Measurements from ENCODE around the gene TPRG1.

The TPRG1 gene

DNA sequence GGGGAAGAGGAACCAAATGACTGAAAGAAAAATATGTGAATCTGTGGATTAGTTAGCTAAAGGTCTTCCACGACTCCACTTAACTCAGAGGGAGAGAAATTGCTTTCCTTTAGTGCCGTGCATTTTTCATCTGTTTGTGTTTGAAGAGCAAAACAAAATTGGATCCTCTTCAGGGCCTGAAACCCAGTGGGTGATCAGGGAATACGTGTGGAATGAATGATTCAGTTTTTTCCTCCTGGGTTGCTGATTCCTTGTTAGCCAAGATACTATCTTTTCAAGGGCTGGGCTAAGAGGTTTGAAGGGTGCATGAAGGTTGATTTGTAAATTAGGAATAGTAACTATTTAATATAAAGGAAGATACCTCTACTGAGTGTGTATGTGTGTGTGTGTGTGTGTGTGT lies 61.0 kb downstream of the TPRG1 start:
- no peak for DNase-seq

DNA sequence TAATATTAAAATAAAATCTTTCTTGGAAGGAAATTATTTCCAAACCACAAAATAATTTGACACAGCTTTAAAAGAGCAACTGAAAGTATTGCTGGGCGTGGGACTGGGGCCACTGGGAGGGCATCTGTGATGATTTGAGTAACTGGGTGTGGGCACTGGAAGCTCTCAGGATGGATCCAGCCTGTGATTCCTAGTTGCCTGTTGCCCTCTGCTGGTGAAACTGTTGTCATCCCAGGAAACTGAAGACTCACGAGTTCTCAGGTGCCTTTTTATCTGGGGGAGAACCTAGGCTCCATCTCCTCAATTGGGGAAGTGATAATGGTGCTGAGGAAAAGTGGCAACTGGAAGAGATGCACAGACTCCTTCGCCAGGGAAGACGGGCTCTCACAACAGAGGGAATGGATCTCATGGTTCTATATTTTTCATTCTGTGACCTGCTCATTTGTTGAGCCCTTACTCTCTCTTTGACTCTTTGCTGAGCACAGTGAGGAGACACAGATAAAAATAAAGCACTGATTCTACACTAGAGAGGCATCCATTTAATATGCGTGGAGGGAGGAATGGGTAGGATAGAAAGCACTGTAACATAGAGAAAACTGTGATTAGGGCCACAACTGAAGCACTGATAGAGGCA lies 61.6 kb downstream of the TPRG1 start:
- peak; percentile 33 for DNase-seq

DNA sequence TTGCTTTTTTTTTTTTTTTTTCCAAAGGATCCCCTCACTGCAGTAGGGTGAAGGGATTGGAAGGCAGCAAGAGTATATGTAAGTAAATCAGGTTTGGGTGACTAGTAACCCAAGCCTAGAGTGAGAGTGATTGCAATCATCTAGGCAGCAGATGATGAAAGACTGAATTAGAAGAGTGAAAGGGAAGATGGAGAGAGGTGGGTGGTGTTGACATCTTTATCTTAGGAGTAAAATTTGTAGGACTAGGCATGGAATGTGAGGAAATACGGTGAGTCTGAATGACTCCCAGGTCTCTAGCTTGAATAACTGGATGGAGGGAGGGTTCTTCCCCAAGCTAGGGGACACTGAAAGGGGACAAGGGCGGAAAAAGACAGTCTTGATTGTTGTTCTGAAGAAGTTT lies 63.4 kb downstream of the TPRG1 start:
- DNase-seq: no peak

DNA sequence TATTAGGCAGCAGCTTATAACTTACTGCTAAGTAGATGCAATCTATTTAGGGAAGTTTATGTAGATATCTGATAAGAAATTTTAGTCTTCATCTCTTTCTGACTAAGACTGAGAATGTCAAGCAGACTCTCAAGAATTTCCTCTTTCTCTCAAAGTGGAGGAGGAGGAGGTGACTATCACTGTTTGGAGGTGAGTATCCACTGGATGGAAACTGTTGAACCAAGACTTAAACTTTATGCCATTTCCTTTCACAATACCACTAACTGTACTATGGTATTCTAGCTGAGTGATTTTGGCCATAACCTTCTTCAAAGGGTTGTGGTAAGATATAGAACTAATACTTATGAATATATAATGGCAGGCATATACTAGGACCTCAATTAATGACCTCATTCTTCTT lies 64.6 kb downstream of the TPRG1 start:
- no peak for DNase-seq

DNA sequence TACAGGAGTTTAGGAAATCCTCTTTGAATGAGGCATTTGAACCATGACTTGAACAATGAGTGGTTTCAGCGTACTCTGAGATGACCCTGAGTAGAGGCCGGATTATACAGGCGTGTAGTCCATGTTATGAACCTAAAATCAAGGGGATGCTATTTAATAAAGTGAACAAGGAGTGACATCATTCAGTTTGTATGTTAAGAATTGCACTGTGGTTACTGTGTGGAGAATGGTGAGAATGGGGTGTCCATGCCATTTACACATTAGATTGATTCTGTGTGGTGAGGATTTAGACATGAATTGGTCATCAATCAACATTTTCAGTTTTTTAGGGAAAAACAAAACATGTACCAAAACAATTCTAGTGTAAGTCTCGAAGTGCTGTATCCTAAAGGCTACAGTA lies 65.8 kb downstream of the TPRG1 start:
- no peak for DNase-seq

DNA sequence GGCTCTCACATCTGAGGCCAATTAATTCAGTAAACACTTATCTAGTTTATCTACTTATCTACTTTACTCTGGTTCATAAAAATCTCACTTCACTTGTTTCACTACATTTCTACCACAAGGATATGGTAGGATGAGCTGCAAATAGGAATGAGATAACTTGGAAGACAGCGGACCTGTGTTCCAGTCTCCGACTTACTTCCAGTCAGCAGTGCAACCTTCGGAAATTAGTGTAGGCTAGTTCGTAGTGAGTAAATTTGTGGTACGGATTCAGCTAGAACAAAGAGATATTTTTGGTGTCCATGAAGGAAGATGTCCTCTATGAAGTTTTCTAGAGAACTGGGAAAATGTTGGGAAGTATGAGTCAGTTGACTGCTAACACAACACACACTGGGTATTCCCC lies 66.3 kb downstream of the TPRG1 start:
- DNase-seq: no peak

DNA sequence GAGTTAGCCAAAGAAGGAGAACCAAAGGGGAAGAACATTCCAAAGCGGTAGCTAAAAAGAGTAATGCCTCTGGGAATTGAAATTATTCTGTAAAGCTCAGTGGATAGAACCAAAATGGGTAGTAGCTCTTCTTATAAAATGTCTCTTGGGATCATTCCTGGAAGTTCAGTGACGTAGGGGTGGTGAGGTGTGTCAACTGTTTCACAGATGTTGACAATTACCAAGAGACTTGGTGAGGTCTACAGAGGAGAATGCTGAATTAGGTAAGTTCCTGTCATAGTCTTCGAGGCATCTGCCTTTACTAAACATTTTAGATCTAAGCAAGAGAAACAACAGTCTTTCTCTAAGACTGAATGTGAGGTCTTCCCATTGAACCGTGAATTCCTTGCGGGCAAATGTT lies 67.8 kb downstream of the TPRG1 start:
- no peak for DNase-seq

DNA sequence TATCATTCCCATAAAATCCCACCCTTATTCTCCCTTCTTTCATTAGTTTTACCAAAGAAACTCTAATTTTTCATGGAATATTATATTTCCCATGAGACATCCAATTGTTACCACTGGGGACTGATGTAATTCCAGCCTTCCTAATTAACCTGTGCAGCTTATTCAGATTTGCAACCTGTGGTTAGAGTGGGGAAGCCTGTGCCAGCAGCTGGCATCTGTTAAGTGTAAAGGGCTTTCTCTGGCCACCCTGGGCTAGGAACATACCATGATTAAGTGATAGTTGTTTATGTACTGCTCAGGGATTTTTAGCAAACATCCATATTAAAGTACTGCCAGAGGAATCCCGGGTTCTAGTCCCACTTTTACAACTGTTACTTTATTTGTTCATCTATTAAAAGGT lies 78.2 kb downstream of the TPRG1 start:
- no peak for DNase-seq

DNA sequence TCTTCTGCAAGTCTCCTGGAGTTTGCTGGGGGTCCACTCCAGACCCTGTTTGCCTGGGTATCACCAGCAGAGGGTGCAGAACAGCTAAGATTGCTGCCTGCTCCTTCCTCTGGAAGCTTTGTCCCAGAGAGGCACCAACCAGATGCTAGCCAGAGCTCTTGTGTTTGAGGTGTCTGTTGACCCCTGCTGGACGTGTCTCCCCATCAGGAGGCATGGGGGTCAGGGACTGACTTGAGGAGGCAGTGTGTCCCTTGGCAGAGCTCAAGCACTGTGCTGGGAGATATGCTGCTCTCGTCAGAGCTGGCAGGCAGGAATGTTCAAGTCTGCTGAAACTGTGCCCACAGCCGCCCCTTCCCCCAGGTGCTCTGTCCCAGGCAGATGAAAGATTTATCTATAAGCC lies 86.5 kb downstream of the TPRG1 start:
- DNase-seq: no peak

DNA sequence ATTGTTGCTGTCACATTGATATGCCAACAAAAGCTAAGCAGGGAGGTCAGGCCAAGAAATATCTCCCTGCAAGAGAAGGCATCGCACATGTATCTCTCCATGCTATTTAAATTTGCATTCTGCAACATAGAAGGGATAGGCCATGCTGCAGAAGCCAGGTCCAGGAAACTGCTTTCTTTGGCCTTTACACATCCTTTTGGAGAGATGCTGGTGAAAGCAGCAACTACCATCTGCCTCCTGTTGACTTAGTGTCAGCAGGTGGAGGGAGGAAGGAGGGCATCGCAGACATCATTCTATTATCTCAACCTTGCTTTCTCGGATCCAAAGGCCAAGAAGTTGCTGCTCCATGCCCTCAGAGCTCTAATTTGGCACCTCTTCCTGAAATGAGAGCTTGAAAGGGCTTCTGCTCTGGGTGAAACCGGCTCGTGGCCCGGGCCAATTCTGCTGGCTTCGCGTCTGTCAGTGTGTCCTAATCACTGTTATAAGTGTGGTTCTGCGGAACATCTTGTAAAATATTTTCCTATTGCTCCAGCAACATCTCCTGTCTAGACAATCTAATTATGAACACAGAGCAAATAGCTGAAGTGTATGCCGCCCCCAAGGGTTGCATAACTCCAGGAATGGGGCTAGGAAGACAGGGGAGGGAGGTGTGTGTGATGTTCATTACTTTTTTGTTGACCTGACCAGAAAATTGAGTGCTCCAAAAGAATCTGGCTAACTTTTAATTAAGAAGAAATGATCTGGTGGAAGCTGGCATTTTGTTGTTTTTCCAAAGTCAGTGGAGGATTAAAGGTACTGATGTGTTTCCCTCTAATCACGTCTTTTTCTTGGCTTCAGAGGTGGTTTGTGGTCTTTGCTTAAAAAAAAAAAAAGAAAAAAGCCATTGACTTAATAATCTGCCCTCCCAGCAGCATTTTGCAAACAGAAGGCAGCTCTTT lies 89.1 kb downstream of the TPRG1 start:
- peak; percentile 33 for DNase-seq

DNA sequence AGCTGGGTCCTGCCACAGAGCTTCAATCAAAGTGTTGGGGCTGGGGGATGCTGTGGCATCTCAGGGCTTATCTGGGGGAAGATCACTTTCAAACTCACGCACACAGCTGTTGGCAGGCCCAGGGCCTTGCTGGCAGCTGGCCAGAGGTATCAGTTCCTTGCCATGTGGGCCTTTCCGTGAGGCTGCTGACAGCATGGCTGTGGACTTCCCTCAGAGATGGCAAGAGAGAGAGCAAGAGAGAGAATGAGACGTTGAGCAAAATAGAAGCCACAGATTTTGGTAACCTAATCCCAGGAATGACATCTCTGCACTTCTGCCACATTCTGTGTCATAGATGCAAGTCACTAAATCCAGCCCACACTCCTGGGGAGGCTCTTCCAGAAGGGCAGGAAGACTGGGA lies 91.0 kb downstream of the TPRG1 start:
- DNase-seq: no peak

DNA sequence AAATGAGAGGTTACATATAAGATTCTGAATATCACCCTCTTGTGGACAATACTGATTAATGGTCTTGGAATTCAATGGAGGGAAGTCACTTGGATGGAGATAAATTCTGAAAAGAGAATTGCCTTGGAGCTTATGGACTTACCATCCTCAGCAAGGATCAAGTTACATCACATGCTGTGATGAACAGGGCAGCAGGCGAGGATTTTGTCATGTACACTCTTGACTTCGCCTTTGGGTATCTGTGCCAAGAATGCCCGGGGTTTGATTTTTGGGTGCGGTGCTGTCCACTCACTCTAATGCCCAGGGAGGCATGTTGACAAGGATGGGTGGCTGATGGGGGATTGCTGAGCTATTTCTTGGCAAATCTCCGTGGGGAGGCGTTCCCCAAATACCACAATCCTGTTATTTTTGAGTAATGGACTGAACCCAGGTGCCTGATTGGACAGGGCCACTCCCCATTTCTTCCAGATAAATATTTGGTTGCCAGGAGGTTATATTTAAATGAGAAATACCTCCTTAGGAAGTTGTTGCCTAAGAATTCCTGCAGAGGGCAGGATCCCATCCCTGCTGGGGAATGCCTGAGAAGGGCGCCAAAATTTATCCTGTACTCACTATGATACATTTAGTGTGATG lies 96.3 kb downstream of the TPRG1 start:
- no peak for DNase-seq

DNA sequence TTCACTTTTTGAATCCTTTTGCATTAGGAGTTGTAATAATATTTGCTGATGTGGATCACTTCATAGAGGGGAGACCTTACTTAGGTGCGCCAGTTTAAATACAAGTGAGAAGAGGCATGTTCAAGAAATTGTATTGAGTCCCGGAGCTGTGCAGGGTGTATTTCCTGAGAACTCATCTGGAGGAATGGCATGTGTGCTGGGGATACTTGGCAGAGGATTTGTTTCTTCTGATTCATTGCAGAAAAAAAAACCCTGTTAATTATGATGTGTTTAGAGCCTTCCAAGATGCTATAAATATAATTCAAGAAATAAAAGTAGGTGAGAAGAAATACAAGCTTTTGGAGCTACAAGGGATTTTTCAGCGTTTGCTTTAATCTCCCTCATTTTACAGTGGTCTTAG lies 97.6 kb downstream of the TPRG1 start:
- DNase-seq: no peak

DNA sequence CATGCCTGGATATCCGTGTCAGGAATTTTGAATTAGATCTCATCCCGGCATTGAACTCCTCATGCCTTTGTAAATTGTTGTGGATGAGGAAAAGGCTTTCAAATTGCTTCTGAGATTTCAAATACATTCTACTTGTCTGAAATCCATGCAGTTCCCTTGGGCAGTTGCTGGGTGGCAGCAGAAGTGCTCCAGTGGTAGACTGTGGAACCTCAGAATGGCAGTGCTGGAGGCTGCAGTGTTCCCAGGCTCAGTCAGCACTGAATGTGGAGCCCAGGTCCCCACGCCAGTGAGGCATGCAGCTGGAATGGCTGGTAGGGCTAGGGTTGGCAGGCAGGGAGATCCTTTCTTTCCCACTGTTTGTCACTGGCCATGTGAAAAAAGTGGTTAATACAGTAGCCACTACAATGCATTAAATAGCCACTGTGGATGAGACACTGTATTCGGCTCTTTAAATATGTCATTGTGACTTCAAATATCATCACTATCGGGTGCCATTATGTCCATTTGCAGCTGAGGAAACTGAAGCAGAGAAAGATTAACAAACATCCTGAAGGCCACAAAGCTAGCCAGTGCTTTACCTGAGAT lies 98.6 kb downstream of the TPRG1 start:
- DNase-seq: no peak

DNA sequence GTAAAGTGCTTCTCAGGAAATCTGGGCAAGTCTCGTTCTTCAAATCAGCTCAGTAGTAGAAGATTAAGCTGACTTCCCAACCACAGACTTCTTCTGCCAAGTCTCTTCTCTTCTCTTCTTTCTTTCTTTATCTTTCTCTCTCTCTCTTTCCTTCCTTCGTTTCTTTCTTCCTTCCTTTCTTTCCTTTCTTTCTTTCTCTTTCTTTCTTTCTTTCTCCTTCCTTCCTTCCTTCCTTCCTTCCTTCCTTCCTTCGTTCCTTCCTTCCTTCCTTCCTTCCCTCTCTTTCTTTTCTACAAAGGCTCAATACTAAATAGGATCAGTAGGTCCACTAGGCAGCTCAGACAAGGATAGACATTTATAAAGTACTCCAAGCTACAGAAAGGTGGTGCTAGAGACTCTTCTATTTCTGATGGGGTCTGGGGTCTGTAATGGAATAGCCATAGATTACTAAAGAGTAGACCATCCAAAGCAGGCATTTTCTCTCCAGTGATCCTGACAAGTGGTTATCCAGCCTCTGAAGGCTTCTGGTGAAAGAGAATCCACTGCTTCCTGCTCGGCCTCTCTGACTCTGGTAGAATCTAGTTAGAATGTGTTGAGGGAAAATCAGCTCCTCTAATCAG lies 100.8 kb downstream of the TPRG1 start:
- DNase-seq: no peak

DNA sequence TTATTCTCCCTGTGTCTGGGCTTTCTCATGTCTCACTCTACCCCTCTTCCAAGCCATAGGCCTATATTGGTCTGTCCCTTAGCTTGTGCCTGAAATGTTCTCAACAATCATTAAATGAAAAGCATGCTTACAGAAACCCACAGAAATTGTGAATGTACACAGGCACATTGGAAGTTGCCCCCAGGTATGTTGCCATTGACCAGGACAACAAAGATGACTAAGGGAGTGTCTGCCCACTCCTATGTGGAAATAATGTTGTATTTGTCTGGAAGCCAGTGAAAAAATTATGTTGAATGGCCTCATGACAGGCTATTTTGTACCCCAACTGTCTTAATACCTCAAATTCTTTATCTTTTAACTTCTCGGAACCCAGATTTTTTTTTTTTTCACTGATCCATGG lies 102.0 kb downstream of the TPRG1 start:
- DNase-seq: no peak

DNA sequence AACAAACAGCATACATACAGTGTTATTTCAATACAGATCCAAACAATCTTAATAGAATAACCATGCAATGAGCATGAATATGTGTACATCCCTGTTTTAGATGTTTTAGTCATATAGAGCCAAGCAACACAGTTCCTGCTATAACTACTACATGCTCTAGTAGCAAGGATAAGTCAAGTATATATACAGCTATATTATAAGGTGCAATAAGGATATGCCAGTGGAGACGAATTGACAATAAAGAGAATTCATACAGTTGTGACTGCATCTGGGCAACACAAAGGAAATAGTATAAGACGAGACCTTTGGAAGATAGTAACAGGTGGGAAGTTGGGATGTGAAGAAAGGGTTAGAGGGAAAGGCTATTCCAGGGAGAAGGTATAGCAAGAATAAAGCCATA lies 103.4 kb downstream of the TPRG1 start:
- DNase-seq: no peak

DNA sequence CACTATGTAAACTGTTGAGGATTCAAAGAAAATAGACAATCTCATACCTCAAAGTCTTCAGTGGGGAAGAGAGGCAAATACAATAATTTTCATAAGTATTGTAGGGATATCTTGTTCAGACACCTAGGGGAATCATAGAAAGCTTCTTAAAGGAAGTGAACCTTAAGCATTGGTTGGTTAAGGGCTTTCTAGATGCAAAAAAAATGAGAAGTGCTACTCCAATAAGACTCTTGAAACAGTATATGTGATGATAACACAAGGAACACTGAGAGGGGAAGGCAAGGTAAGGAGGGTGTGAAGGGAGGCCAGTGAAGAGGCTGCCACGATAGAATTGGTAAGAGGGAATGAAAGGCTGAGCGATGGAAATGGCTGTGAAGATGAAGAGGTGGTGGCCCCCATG lies 104.1 kb downstream of the TPRG1 start:
- no peak for DNase-seq

DNA sequence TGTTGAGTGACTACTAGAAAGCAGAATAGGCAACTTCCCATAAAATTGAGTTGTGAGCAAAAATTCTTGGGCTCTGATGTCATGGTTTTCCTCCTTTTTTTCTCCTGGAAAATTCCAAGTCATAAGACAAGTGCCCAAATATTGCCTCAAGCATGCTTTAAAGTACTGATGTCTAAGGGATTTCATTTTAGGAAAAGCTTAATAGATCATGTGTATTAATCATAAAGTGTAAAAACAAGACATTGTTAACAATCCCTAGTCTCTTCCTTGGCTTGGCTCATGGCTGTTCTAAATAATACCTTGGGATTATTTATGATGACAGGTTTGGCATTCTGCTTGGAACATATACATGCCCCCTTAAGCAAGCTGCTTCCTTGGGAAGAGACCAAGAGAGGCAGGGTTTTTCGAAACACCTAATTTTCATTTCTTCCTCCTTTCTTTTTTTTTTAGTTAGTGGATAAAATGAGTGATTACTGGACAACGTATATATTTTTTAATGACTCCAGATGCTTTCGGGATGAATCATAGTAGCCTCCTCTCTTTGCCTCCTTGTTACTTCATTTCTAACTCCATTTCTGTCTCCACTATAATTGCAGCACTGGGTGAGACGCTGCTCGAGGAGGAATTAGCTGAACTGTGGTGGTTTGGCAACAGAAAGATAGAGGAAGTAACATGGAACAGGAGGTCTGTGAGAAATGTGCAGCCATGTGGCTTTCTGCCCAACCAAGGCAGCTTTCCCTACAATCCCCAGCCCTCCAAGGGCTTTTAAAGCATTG lies 104.9 kb downstream of the TPRG1 start:
- DNase-seq: no peak

DNA sequence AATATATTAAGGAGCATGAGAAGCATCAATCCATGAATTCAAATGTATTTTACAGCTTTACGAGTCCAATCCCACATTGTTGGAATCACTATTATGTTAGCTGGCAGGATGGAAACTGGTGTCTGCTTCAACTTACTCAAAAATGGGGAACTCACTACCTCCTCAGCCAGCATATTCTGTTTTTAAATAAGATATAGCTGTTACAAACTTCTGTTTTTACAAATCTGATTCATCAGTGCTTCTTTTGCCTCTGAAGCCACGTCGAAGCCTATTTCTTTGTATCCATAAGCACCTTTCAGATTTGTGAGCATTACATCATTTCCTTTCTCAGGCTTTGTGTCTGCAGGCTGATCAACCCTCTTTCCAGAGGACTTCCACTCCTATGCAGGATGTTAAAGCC lies 105.9 kb downstream of the TPRG1 start:
- no peak for DNase-seq

DNA sequence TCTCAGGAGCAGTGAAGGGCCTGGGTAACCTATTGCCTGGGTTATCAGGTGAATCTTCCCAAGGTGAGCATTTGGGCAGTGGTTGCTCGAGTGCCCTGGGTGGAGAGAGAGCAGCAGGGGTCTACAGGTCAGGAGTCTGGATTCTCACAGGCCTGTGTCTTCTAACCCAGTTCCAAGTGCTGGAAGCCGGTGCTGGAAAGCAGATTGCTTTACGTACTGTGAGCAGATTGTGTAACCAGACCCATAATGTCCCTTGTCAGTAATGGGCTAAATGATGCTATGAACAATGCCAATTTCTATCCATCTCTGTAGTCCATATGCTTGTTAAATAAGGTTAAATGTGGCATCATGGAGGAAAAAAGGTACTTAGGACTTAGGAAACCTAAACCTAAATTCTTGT lies 106.5 kb downstream of the TPRG1 start:
- no peak for DNase-seq

DNA sequence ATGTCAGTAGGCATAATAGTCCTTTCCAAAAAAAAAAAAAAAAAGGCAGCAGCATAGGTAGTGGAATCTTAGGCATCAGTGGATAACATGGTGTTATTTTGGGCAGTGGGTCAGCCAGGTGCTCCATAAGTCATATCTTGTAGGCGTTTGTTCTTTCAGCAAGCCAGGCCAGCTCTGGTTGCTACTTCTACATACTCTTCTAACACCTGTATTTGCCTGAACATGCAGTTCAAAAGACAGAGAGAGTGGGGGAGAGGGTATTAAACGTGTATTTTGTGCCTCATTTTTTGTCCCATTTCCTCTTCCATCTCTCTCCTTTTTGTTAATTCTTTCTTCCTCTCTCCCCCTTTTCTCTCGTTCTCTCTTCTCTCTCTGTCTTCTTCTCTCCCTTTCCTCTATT lies 110.4 kb downstream of the TPRG1 start:
- DNase-seq: no peak
